ENCODE results near the gene EGLN3.

The EGLN3 gene

DNA sequence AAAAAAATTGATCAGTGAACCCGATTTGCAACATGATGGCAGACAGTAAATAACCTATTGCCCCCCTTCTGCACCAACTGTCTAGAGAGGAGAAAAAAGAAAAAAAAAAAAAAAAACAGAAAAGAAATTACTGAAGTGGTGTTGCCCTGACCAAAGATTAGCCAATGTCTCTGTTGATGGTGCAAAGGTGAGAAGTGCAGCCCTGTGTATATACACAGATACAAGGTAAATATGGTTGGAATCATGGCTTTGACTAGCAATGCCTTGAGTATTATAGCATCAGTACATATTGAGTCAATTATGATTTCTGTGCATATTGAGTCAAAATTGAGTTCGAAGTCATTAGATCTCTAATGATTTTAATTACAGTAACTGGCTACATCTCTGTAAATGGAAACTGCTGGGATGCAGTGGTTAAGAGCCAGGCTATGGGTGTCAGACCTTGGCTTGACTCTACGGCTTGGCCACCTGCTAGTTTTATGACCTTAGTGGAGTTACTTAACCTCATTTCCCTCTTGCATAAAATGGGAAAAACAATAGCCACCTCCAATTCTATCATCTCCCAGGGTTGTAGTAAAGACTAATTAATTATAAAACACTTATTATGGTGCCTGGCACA, 51.0 kb downstream of the EGLN3 start:
- H3K79me2 ChIP-seq (ENCODE audit: control insufficient read depth, low read length), result no peaks in the 10 kb centered on the region
- H4K20me1 ChIP-seq (ENCODE audit: control insufficient read depth, insufficient read depth, low read depth, low read length), result no peaks in the 10 kb centered on the region
- H3K4me1 ChIP-seq (ENCODE audit: control insufficient read depth, low read length), result no peaks in the 10 kb centered on the region
- H3K9me2 ChIP-seq (replicated peaks; ENCODE audit: control insufficient read depth, low read length), result no peaks in the 10 kb centered on the region
- no peaks in the 10 kb centered on the region for H3F3A ChIP-seq (ENCODE audit: control insufficient read depth, insufficient read depth)
- no peak overlapping the region for H3K4me3 ChIP-seq (ENCODE audit: low read length)
- TF ChIP-seq, protein P1, sequence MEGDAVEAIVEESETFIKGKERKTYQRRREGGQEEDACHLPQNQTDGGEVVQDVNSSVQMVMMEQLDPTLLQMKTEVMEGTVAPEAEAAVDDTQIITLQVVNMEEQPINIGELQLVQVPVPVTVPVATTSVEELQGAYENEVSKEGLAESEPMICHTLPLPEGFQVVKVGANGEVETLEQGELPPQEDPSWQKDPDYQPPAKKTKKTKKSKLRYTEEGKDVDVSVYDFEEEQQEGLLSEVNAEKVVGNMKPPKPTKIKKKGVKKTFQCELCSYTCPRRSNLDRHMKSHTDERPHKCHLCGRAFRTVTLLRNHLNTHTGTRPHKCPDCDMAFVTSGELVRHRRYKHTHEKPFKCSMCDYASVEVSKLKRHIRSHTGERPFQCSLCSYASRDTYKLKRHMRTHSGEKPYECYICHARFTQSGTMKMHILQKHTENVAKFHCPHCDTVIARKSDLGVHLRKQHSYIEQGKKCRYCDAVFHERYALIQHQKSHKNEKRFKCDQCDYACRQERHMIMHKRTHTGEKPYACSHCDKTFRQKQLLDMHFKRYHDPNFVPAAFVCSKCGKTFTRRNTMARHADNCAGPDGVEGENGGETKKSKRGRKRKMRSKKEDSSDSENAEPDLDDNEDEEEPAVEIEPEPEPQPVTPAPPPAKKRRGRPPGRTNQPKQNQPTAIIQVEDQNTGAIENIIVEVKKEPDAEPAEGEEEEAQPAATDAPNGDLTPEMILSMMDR (IDR thresholded peaks at IDR 0.05; ENCODE audit: low read depth, low read length, poor library complexity, severe bottlenecking), result no peak
- no peak for TF ChIP-seq EZH2phosphoT487 (IDR thresholded peaks at IDR 0.05; ENCODE audit: borderline replicate concordance, low read length)
- no peak overlapping the region for H3K4me2 ChIP-seq (ENCODE audit: low read length)
- no peaks in the 10 kb centered on the region for H3K36me3 ChIP-seq (ENCODE audit: control insufficient read depth, low read length)
- H3K27me3 ChIP-seq (ENCODE audit: control insufficient read depth, low read length), result no peaks in the 10 kb centered on the region
- H3K27ac ChIP-seq (ENCODE audit: low read depth, low read length), result no peak overlapping the region
- peaks cover 6% of the 10 kb centered on the region; the same call in 1 of the 2 replicates for H3K9me3 ChIP-seq (ENCODE audit: control insufficient read depth, insufficient read depth, low read length)

- Histone ChIP-seq H3K4me3 (ENCODE audit: low read length) (no peak overlapping the region), H3K36me3 (ENCODE audit: control insufficient read depth, low read length) (no peaks in the 10 kb centered on the region)
Measured at GRCh38 chr14:33897878-33898535, 52.9 kb downstream of the EGLN3 start.

DNA sequence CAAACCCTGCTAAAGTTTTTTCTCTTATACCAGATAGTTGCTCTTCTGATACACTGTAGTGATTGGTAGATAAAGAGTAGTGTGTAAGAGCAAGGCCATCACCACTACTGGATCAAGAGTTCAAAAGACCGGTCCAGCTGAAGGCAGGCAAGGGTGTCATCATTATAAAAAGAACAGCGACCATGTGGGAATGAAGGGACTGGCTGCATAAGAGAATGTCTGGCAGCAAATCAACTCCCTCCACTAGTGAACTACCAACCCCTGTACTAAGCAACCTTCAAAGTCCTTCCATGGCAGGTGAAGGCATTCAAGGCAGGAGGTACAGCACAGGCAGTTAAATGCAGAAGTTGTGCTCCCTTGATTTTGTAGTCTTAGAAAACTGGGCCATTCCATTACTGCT, 53.5 kb downstream of the EGLN3 start:
- H3K36me3 ChIP-seq (ENCODE audit: control insufficient read depth, low read length), result no peaks in the 10 kb centered on the region
- no peaks in the 10 kb centered on the region for H3F3A ChIP-seq (ENCODE audit: control insufficient read depth, insufficient read depth)
- TF ChIP-seq EZH2phosphoT487 (IDR thresholded peaks at IDR 0.05; ENCODE audit: borderline replicate concordance, low read length), result no peak
- TF ChIP-seq, protein P1 (IDR thresholded peaks at IDR 0.05; ENCODE audit: low read depth, low read length, poor library complexity, severe bottlenecking), result no peak
- H3K4me2 ChIP-seq (ENCODE audit: low read length), result no peak overlapping the region
- H3K27ac ChIP-seq (ENCODE audit: low read depth, low read length), result no peak overlapping the region
- peaks cover 6% of the 10 kb centered on the region; the same call in 1 of the 2 replicates for H3K9me3 ChIP-seq (ENCODE audit: control insufficient read depth, insufficient read depth, low read length)
- no peaks in the 10 kb centered on the region for H4K20me1 ChIP-seq (ENCODE audit: control insufficient read depth, insufficient read depth, low read depth, low read length)
- no peaks in the 10 kb centered on the region for H3K27me3 ChIP-seq (ENCODE audit: control insufficient read depth, low read length)
- no peak overlapping the region for H3K4me3 ChIP-seq (ENCODE audit: low read length)
- H3K4me1 ChIP-seq (ENCODE audit: control insufficient read depth, low read length), result no peaks in the 10 kb centered on the region
- H3K9me2 ChIP-seq (replicated peaks; ENCODE audit: control insufficient read depth, low read length), result no peaks in the 10 kb centered on the region
- H3K79me2 ChIP-seq (ENCODE audit: control insufficient read depth, low read length), result no peaks in the 10 kb centered on the region

More at GRCh38 chr14:33897878-33898535, 52.9 kb downstream of the EGLN3 start:
- Histone ChIP-seq H3K4me1 (ENCODE audit: control insufficient read depth, low read length) (no peaks in the 10 kb centered on the region), H3K4me2 (ENCODE audit: low read length) (no peak overlapping the region), H3K27me3 (ENCODE audit: control insufficient read depth, low read length) (no peaks in the 10 kb centered on the region), H3K9me3 (ENCODE audit: control insufficient read depth, insufficient read depth, low read length) (peaks cover 6% of the 10 kb centered on the region; the same call in 1 of the 2 replicates), H3K79me2 (ENCODE audit: control insufficient read depth, low read length) (no peaks in the 10 kb centered on the region), H3F3A (ENCODE audit: control insufficient read depth, insufficient read depth) (no peaks in the 10 kb centered on the region), H3K27ac (ENCODE audit: low read depth, low read length) (no peak overlapping the region), H4K20me1 (ENCODE audit: control insufficient read depth, insufficient read depth, low read depth, low read length) (no peaks in the 10 kb centered on the region), H3K9me2 (replicated peaks; ENCODE audit: control insufficient read depth, low read length) (no peaks in the 10 kb centered on the region)
- TF ChIP-seq, protein P1 (IDR thresholded peaks at IDR 0.05; ENCODE audit: low read depth, low read length, poor library complexity, severe bottlenecking), result no peak
- no peak for TF ChIP-seq EZH2phosphoT487 (IDR thresholded peaks at IDR 0.05; ENCODE audit: borderline replicate concordance, low read length)

Measured in DOHH2 (cell line).